Endodermal cell (in vitro differentiated cells): ENCODE results near the gene CLECL1. TPM values are rescaled to one million over a fixed set of nuclear protein-coding genes. Genes with fewer than 3 reads are reported as not detected.

ENCODE experiments used
- DNase-seq: peaks from one replicate; pipeline ENCODE4 v3.0.0-alpha.2; 2017
- H3K27ac ChIP-seq: 2 replicates; pipeline ENCODE4 v1.5.1; 2013; ENCODE audit warnings: mild to moderate bottlenecking, low read depth, low read length, moderate library complexity
- H3K27me3 ChIP-seq: 2 replicates; pipeline ENCODE4 v1.6.1; 2013; ENCODE audit warnings: mild to moderate bottlenecking, low read length, moderate library complexity; ENCODE audit not compliant: insufficient read depth, control insufficient read depth, poor library complexity, severe bottlenecking
- H3K36me3 ChIP-seq: 2 replicates; pipeline ENCODE4 v1.7.0; 2013; ENCODE audit warnings: mild to moderate bottlenecking, low read length, moderate library complexity; ENCODE audit not compliant: control insufficient read depth, insufficient read depth
- H3K4me1 ChIP-seq: one replicate; pipeline ENCODE4 v1.7.0; 2013; ENCODE audit warnings: low read length; ENCODE audit not compliant: control insufficient read depth, insufficient read depth
- H3K4me3 ChIP-seq: 2 replicates; pipeline ENCODE4 v1.5.1; 2013; ENCODE audit warnings: mild to moderate bottlenecking, low read length, moderate library complexity
- H3K9ac ChIP-seq: 2 replicates; pipeline ENCODE4 v1.6.1; 2013; ENCODE audit warnings: mild to moderate bottlenecking, low read length, moderate library complexity; ENCODE audit not compliant: poor library complexity, severe bottlenecking; ENCODE audit errors: extremely low read depth
- H3K9me3 ChIP-seq: 2 replicates; pipeline ENCODE4 v1.6.1; 2013; ENCODE audit warnings: mild to moderate bottlenecking, low read length, moderate library complexity; ENCODE audit not compliant: control insufficient read depth
- H3K27ac Mint-ChIP-seq: 2 replicates; pipeline ENCODE4 v1.8.0; 2020; ENCODE audit warnings: mixed read lengths
- H3K27me3 Mint-ChIP-seq: 2 replicates; pipeline ENCODE4 v1.8.0; 2021; ENCODE audit warnings: mild to moderate bottlenecking, mixed read lengths; ENCODE audit not compliant: insufficient read depth
- H3K36me3 Mint-ChIP-seq: 2 replicates; pipeline ENCODE4 v1.8.0; 2020; ENCODE audit warnings: low read depth, mixed read lengths
- H3K4me1 Mint-ChIP-seq: 2 replicates; pipeline ENCODE4 v1.8.0; 2020; ENCODE audit warnings: mixed read lengths
- H3K4me3 Mint-ChIP-seq: 2 replicates; pipeline ENCODE4 v1.8.0; 2020; ENCODE audit warnings: mild to moderate bottlenecking, moderate library complexity, mixed read lengths
- H3K9me3 Mint-ChIP-seq: 2 replicates; pipeline ENCODE4 v1.8.0; 2020; ENCODE audit warnings: mild to moderate bottlenecking, mixed read lengths
- WGBS, 2 experiments: methylation state at CpG; one replicate each; pipeline versions ENCODE4 v1.1.5 to v1.1.7; 2013; ENCODE audit warnings: missing lambda C conversion rate in 2 of 2, mixed read lengths in 1 of 2; ENCODE audit not compliant: insufficient coverage in 1 of 2, insufficient read length in 1 of 2; 5-methylcytosine and 5-hydroxymethylcytosine counted together
- total RNA-seq, 2 donors: library from RNA; stranded (reverse); fragmentation: NEBNext Ultra II Directional in 1 of 2; extraction: Animal tissue kit (Norgen Biotek cat#: 25700) in 1 of 2; gene quantifications; 2 replicates in 1 of 2; 3 replicates in 1 of 2; pipeline ENCODE4 v1.2.1, GENCODE V29; 2021
- TF ChIP-seq, protein P1 (sequence below): fragments of 200-600 bp; sonication (generic); conservative IDR thresholded peaks from 2 replicates; pipeline ENCODE4 v1.5.0; 2021; ENCODE audit warnings: antibody characterized with exemption, mild to moderate bottlenecking

CLECL1 gene
- total RNA-seq, 2 donors from 2014 or later: not detected

DNA sequence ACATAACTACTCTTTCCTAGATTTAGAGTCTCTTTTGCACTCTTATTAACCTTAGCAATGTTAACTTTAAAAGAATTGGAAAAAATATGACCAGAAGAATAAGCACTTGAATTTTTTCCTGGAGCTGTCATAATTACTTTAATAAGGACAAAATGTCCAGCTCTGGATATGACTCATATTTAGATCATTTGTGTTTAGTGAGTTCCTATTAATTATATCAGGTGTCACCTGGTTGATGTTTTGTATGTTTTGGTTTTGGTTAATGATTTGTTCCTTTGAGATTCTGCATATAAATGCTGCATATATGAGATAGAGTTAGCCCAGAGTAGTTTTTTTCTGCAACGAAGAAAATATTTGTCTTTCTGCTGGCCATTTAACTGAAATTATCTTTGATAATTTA, 5.1 kb downstream of the CLECL1 start:
- H3K27ac Mint-ChIP-seq: no peak overlapping the region
- no peak overlapping the region for H3K4me3 Mint-ChIP-seq
- Histone ChIP-seq H3K27ac (no peak overlapping the region), H3K4me1 (no peaks in the 10 kb centered on the region), H3K27me3 (no peaks in the 10 kb centered on the region), H3K9me3 (no peaks in the 10 kb centered on the region), H3K4me3 (no peak overlapping the region), H3K36me3 (no peaks in the 10 kb centered on the region), H3K9ac (no peak overlapping the region)
- TF ChIP-seq, protein P1, sequence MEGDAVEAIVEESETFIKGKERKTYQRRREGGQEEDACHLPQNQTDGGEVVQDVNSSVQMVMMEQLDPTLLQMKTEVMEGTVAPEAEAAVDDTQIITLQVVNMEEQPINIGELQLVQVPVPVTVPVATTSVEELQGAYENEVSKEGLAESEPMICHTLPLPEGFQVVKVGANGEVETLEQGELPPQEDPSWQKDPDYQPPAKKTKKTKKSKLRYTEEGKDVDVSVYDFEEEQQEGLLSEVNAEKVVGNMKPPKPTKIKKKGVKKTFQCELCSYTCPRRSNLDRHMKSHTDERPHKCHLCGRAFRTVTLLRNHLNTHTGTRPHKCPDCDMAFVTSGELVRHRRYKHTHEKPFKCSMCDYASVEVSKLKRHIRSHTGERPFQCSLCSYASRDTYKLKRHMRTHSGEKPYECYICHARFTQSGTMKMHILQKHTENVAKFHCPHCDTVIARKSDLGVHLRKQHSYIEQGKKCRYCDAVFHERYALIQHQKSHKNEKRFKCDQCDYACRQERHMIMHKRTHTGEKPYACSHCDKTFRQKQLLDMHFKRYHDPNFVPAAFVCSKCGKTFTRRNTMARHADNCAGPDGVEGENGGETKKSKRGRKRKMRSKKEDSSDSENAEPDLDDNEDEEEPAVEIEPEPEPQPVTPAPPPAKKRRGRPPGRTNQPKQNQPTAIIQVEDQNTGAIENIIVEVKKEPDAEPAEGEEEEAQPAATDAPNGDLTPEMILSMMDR: no peak
- no peak for DNase-seq
- H3K9me3 Mint-ChIP-seq: no peaks in the 10 kb centered on the region
- no peaks in the 10 kb centered on the region for H3K27me3 Mint-ChIP-seq
- H3K36me3 Mint-ChIP-seq: no peaks in the 10 kb centered on the region
- H3K4me1 Mint-ChIP-seq: no peaks in the 10 kb centered on the region
- 100% methylated on average over 1 of the region's 1 CpG; no CpG with 5 or more reads in 1 of the 2 experiments for WGBS, 2 experiments

DNA sequence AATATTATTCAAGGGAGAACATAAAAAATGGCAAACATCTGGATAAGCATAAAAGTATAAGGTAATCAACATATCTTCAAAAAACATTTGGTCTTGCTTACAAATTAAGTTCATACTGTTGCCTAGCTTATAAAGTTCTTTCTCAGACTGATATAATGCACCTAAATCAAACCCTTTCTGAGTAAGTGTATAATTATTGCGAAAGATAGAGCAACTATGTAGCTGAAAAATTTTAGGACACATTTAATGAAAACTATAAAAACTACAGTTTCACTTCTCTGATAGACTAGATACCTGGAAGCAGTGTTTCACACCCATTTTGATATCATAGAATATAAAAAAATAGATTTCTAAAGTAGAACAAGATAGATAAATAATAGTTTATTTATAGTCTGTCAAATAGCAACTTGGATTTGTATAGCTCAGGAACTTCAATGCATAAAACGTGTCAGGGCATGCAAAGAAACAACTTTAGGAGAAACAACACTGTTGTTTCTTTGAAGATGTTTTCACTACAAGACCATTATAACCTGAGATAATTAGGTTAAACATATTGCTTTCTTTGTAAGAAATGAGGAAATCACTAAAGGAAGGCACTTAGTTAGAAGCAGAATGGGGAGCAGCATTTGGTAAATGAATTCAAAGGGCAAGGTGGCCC, 7.6 kb downstream of the CLECL1 start:
- no peaks in the 10 kb centered on the region for H3K27me3 Mint-ChIP-seq
- no peaks in the 10 kb centered on the region for H3K4me1 ChIP-seq
- H3K36me3 ChIP-seq: no peaks in the 10 kb centered on the region
- 42 to 100% methylated on average over 1 to 2 of the region's 2 CpGs for WGBS, 2 experiments
- H3K9me3 Mint-ChIP-seq: no peaks in the 10 kb centered on the region
- H3K4me3 ChIP-seq: no peak overlapping the region
- no peak overlapping the region for H3K9ac ChIP-seq
- H3K4me3 Mint-ChIP-seq: no peak overlapping the region
- TF ChIP-seq, protein P1: no peak
- no peaks in the 10 kb centered on the region for H3K36me3 Mint-ChIP-seq
- no peak for DNase-seq
- H3K4me1 Mint-ChIP-seq: peaks cover 13% of the 10 kb centered on the region
- no peaks in the 10 kb centered on the region for H3K27me3 ChIP-seq
- H3K9me3 ChIP-seq: no peaks in the 10 kb centered on the region
- no peak overlapping the region for H3K27ac Mint-ChIP-seq
- no peak overlapping the region for H3K27ac ChIP-seq

DNA sequence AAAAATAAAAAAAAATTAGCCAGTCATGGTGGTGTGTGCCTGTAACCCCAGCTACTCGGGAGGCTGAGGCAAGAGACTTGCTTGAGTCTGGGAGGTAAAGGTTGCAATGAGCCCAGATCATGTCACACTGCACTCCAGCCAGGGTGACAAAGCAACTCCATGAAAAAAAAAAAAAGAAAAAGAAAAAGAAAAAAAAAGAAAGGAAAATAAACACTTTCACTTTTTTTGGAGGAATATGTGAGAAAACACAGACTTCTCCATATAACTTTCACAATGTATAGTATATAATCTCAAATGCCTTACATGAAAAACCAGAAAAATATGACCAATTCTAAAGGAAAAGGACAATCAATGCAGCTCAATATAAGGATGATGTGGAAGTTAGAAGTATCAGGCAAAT, 8.9 kb downstream of the CLECL1 start:
- H3K4me1 ChIP-seq: no peaks in the 10 kb centered on the region
- no peak overlapping the region for H3K4me3 Mint-ChIP-seq
- H3K27ac Mint-ChIP-seq: no peak overlapping the region

More for the DNA sequence above, 8.9 kb downstream of the CLECL1 start:
- DNase-seq: no peak
- Mint-ChIP-seq H3K4me1 (peaks cover 13% of the 10 kb centered on the region), H3K27me3 (no peaks in the 10 kb centered on the region), H3K9me3 (no peaks in the 10 kb centered on the region), H3K36me3 (no peaks in the 10 kb centered on the region)
- Histone ChIP-seq H3K27me3 (no peaks in the 10 kb centered on the region), H3K4me3 (no peak overlapping the region), H3K9me3 (no peaks in the 10 kb centered on the region), H3K36me3 (no peaks in the 10 kb centered on the region), H3K27ac (no peak overlapping the region), H3K9ac (no peak overlapping the region)
- WGBS, 2 experiments: 80% methylated on average over 1 of the region's 1 CpG; no CpG with 5 or more reads in 1 of the 2 experiments
- TF ChIP-seq, protein P1: no peak
